Measurements from ENCODE around the gene GJC2.

DNA sequence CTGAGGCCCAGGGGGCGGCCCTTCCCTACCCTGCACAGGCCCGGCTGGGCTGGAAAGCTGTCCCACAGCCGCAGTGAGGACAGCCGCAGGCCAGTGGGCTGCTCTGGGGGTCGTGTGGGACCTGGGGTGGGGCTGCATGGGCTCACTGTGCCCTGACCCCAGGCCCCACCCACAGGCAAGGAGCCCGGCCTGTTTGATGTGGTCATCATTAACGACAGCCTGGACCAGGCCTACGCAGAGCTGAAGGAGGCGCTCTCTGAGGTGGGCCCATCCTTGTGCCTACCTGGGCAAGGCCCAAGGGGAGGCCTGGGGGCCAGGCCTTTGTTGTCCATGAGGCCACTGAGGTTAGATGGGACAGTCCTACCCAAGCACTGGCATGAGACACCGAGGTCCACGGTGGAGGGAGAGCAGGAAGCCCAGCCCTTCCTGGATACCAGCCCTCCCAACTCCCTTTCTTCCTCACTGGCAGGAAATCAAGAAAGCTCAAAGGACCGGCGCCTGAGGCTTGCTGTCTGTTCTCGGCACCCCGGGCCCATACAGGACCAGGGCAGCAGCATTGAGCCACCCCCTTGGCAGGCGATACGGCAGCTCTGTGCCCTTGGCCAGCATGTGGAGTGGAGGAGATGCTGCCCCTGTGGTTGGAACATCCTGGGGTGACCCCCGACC is 1.4 kb upstream of the GJC2 start:
- TF ChIP-seq, protein P1, sequence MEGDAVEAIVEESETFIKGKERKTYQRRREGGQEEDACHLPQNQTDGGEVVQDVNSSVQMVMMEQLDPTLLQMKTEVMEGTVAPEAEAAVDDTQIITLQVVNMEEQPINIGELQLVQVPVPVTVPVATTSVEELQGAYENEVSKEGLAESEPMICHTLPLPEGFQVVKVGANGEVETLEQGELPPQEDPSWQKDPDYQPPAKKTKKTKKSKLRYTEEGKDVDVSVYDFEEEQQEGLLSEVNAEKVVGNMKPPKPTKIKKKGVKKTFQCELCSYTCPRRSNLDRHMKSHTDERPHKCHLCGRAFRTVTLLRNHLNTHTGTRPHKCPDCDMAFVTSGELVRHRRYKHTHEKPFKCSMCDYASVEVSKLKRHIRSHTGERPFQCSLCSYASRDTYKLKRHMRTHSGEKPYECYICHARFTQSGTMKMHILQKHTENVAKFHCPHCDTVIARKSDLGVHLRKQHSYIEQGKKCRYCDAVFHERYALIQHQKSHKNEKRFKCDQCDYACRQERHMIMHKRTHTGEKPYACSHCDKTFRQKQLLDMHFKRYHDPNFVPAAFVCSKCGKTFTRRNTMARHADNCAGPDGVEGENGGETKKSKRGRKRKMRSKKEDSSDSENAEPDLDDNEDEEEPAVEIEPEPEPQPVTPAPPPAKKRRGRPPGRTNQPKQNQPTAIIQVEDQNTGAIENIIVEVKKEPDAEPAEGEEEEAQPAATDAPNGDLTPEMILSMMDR (IDR thresholded peaks at IDR 0.05; ENCODE audit: poor library complexity, severe bottlenecking) = no peak
- TF ChIP-seq EZH2 (IDR thresholded peaks at IDR 0.05; ENCODE audit: borderline replicate concordance, insufficient read depth, low read length, poor library complexity, severe bottlenecking) (no peak), RAD21 (conservative IDR thresholded peaks at IDR 0.05) (no peak), POLR2AphosphoS5 (IDR thresholded peaks at IDR 0.05) (no peak), SMC3 (conservative IDR thresholded peaks at IDR 0.05; ENCODE audit: poor library complexity) (no peak)

Measured in neural cell (in vitro differentiated cells).